K562 (cell line): ENCODE data around the gene LINGO3. TPM values are rescaled to one million over a fixed set of nuclear protein-coding genes. Genes with fewer than 3 reads are reported as not detected.
A peak's percentile ranks its signal among the peaks of the same experiment; 100 is the strongest.

Experiments used
- ADNP ChIP-seq: fragments of 200-800 bp; sonication (Bioruptor generic); IDR thresholded peaks from 2 replicates; pipeline ENCODE4 v1.6.1; 2016; ENCODE audit warnings: missing genetic modification characterization, missing compliant biosample characterization
- ARID1B ChIP-seq: fragments of 450-650 bp; IDR thresholded peaks from 2 replicates; pipeline ENCODE4 v1.6.1; 2016; ENCODE audit warnings: antibody characterized with exemption, mild to moderate bottlenecking, inconsistent platforms
- ATF1 ChIP-seq, 2 experiments: fragments of 450-650 bp in 1 of 2; IDR thresholded peaks; 2 replicates each; pipeline ENCODE4 v1.6.1; 2016; ENCODE audit warnings: missing compliant biosample characterization in 1 of 2, missing genetic modification characterization in 1 of 2
- BRF2 ChIP-seq: IDR thresholded peaks from 3 replicates; pipeline ENCODE4 v1.6.1; 2011; ENCODE audit warnings: borderline replicate concordance, mild to moderate bottlenecking; ENCODE audit not compliant: insufficient read length, insufficient read depth
- C11orf30 ChIP-seq: fragments of 450-650 bp; IDR thresholded peaks from 2 replicates; pipeline ENCODE4 v1.6.1; 2016; ENCODE audit warnings: low read depth, mild to moderate bottlenecking
- COPS2 ChIP-seq: fragments of 450-650 bp; conservative IDR thresholded peaks from 2 replicates; pipeline ENCODE4 v1.6.1; 2016; ENCODE audit warnings: mild to moderate bottlenecking, moderate library complexity
- CREB3 ChIP-seq: fragments of 450-650 bp; conservative IDR thresholded peaks from 2 replicates; pipeline ENCODE4 v1.6.1; 2016; ENCODE audit warnings: missing genetic modification characterization, low read depth, mild to moderate bottlenecking, missing compliant biosample characterization, moderate library complexity
- FOXJ3 ChIP-seq: sonication (generic); formaldehyde crosslinking; IDR thresholded peaks from 2 replicates; pipeline ENCODE4 v1.4.0; 2020; ENCODE audit warnings: mild to moderate bottlenecking, missing genetic modification reagents
- FOXK1 ChIP-seq: sonication (generic); formaldehyde crosslinking; IDR thresholded peaks from 2 replicates; pipeline ENCODE4 v1.8.0; 2022; ENCODE audit warnings: missing genetic modification reagents, mild to moderate bottlenecking, borderline replicate concordance
- HDGF ChIP-seq: fragments of 450-650 bp; IDR thresholded peaks from 2 replicates; pipeline ENCODE4 v1.6.1; 2016
- MYC ChIP-seq, 2 experiments: fragments of 250-450 bp in 1 of 2; sonication (Bioruptor Pico) in 1 of 2; IDR thresholded peaks; 2 replicates each; pipeline versions ENCODE4 v1.5.1 to v1.6.1; 2012 to 2021; ENCODE audit warnings: low read depth in 2 of 2, borderline replicate concordance in 1 of 2, improper control_type of control experiment in 1 of 2, low read length in 1 of 2, mild to moderate bottlenecking in 1 of 2, moderate library complexity in 1 of 2
- NFATC3 ChIP-seq: fragments of 450-650 bp; IDR thresholded peaks from 2 replicates; pipeline ENCODE4 v1.6.1; 2017; ENCODE audit warnings: mild to moderate bottlenecking
- NFXL1 ChIP-seq: fragments of 450-650 bp; formaldehyde crosslinking; IDR thresholded peaks from 2 replicates; pipeline ENCODE4 v1.4.0; 2021; ENCODE audit warnings: mild to moderate bottlenecking
- POLR2H ChIP-seq: IDR thresholded peaks from 2 replicates; pipeline ENCODE4 v1.6.1; 2016; ENCODE audit warnings: missing genetic modification characterization, low read depth, mild to moderate bottlenecking, control low read depth, missing compliant biosample characterization, moderate library complexity
- RBBP5 ChIP-seq: fragments of 200-600 bp; sonication (generic); IDR thresholded peaks from 2 replicates; pipeline ENCODE4 v1.6.1; 2012; ENCODE audit warnings: borderline replicate concordance, mild to moderate bottlenecking, low read length, control low read depth, inconsistent platforms; ENCODE audit not compliant: insufficient read depth, poor library complexity, severe bottlenecking
- SIX5 ChIP-seq, 2 experiments: IDR thresholded peaks; 2 replicates each; pipeline ENCODE4 v1.6.1; 2011; ENCODE audit warnings: low read length in 2 of 2, borderline replicate concordance in 1 of 2, low read depth in 1 of 2, mild to moderate bottlenecking in 1 of 2, moderate library complexity in 1 of 2; ENCODE audit not compliant: insufficient read depth in 1 of 2
- THRAP3 ChIP-seq: fragments of 450-650 bp; IDR thresholded peaks from 2 replicates; pipeline ENCODE4 v1.6.1; 2016; ENCODE audit warnings: mild to moderate bottlenecking, inconsistent platforms, borderline replicate concordance
- ZBTB11 ChIP-seq, 3 experiments: fragments of 200-800 bp in 1 of 3; fragments of 250-450 bp in 1 of 3; fragments of 450-650 bp in 1 of 3; sonication (Bioruptor Pico) in 1 of 3; sonication (Bioruptor generic) in 1 of 3; formaldehyde crosslinking in 1 of 3; IDR thresholded peaks; 2 replicates each; pipeline versions ENCODE4 v1.6.1 to v1.8.0; 2016 to 2022; ENCODE audit warnings: mild to moderate bottlenecking in 2 of 3, missing genetic modification characterization in 2 of 3, missing compliant biosample characterization in 1 of 3, moderate library complexity in 1 of 3
- ZBTB17 ChIP-seq: fragments of 450-650 bp; formaldehyde crosslinking; IDR thresholded peaks from 2 replicates; pipeline ENCODE4 v1.4.0; 2020; ENCODE audit warnings: mild to moderate bottlenecking
- ZNF644 ChIP-seq: fragments of 200-800 bp; sonication (Bioruptor generic); IDR thresholded peaks from 2 replicates; pipeline ENCODE4 v1.6.1; 2016; ENCODE audit warnings: low read depth, missing genetic modification characterization, missing compliant biosample characterization
- polyA plus RNA-seq, 8 experiments: library from polyadenylated mRNA; depleted of rRNA in 4 of 8; stranded (reverse) in 5 of 8; unstranded in 3 of 8; fragments of >200 nt; fragmentation: Nextera tagmentation in 2 of 8; fragmentation: Illumina TruSeq in 1 of 8; extraction: Ambion mirVana in 2 of 8; extraction: Trizol in 1 of 8; gene quantifications; 2 replicates each; pipeline versions ENCODE4 v1.2.1 to v1.2.3, GENCODE V29; 2011 to 2014; ENCODE audit warnings: inconsistent platforms in 1 of 8, missing spikeins in 1 of 8
- total RNA-seq, 7 experiments: library from RNA; depleted of rRNA in 6 of 7; stranded (reverse); fragments of >200 nt in 6 of 7; fragmentation: Illumina TruSeq in 2 of 7; extraction: Trizol in 2 of 7; gene quantifications; 2 replicates each; pipeline versions ENCODE4 v1.2.1 to v1.2.3, GENCODE V29; 2011 to 2021; ENCODE audit warnings: low replicate concordance in 1 of 7

Gene LINGO3
- total and polyA plus RNA-seq, 9 of the 15 experiments (the other 6 are each of a cell fraction or from before 2014, with no cell fraction given): 0.03 to 0.05 (median 0.03) TPM; not detected in 6

- TF ChIP-seq POLR2H (tag) (no peak), RBBP5 (no peak), ZBTB17 (CRISPR knock-in tag) (no peak), ADNP (tag) (no peak), ARID1B (peak; percentile 57), C11orf30 (no peak), NFATC3 (no peak), SIX5 (IDR thresholded peaks at IDR 0.05; ENCODE audit: borderline replicate concordance in 1 of 2, insufficient read depth in 1 of 2, low read depth in 1 of 2, low read length in 2 of 2) (no peak), THRAP3 (no peak), MYC (IDR thresholded peaks at IDR 0.05; ENCODE audit: low read depth, low read length) (peak; percentile 97), MYC (CRISPR knock-in tag; IDR thresholded peaks at IDR 0.05; ENCODE audit: borderline replicate concordance, low read depth) (peak; percentile 79; the same call in 1 of the 2 replicates), ZBTB11 (CRISPR knock-in tag; IDR thresholded peaks at IDR 0.05) (no peak), ZNF644 (tag) (no peak), FOXK1 (no peak), BRF2 (no peak), ATF1 (CRISPR knock-in tag; IDR thresholded peaks at IDR 0.05) (no peak), ATF1 (tag; IDR thresholded peaks at IDR 0.05) (0 out of 2 replicates have a peak, but pooled peaks have one; percentile 29), NFXL1 (CRISPR knock-in tag) (no peak), HDGF (no peak), COPS2 (no peak), CREB3 (tag) (no peak), FOXJ3 (CRISPR knock-in tag) (no peak)
Observed at GRCh38 chr19:2266183-2266993, 41.6 kb downstream of the LINGO3 start (continued).
